Activated naive CD8-positive, alpha-beta T cell (primary cell): ENCODE measurements around the gene ACCS.

Experiments used
- H3K27ac Mint-ChIP-seq: one replicate; pipeline ENCODE4 v1.8.0; 2021; ENCODE audit warnings: mixed read lengths
- H3K27me3 Mint-ChIP-seq: one replicate; pipeline ENCODE4 v1.8.0; 2021; ENCODE audit warnings: mixed read lengths
- H3K36me3 Mint-ChIP-seq: one replicate; pipeline ENCODE4 v1.8.0; 2021; ENCODE audit warnings: mixed read lengths
- H3K4me1 Mint-ChIP-seq: one replicate; pipeline ENCODE4 v1.8.0; 2021; ENCODE audit warnings: low read depth, mixed read lengths
- H3K4me3 Mint-ChIP-seq: one replicate; pipeline ENCODE4 v1.8.0; 2021; ENCODE audit warnings: mild to moderate bottlenecking, mixed read lengths
- H3K9me3 Mint-ChIP-seq: one replicate; pipeline ENCODE4 v1.8.0; 2021; ENCODE audit warnings: low read depth, mixed read lengths

Gene ACCS

DNA sequence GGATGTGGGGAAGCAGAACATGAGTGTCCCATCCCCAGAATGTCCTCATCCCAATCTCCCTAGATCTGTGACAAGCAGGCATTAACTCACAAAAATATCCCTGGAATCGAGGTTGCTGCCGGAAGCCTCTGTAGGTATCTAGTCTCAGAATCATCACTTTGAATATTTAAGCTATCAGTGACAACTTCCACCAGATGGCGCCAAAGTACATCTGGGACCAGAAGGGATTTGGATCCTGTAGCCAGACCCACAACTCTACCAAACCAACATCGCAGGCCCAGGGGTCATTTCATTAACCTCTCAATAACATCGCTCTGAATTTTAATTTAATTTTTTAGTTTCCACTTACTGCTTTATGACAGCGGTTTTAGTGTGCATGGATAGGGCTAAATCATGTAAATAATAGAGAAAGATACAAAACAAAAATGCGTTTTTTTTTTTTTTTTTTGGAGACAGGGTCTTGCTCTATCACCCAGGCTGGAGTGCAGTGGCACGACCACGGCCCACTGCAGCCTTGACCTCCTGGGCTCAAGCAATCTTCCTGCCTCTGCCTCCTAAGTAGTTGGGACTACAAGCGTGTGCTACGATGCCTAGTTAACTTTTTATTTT, 28.3 kb downstream of the ACCS start:
- Mint-ChIP-seq H3K36me3 (no peaks in the 10 kb centered on the region), H3K4me1 (peaks cover 31% of the 10 kb centered on the region), H3K27ac (peak overlapping the region; percentile 56), H3K27me3 (no peaks in the 10 kb centered on the region), H3K9me3 (no peaks in the 10 kb centered on the region), H3K4me3 (peak overlapping the region; percentile 85)

- peak within 1 kb of the TSS; percentile 56 for H3K27ac Mint-ChIP-seq
- no peaks in the 10 kb centered on the region for H3K36me3 Mint-ChIP-seq
- H3K4me3 Mint-ChIP-seq = peak within 1 kb of the TSS; percentile 90
- H3K4me1 Mint-ChIP-seq = peaks cover 40% of the 10 kb centered on the region
- no peaks in the 10 kb centered on the region for H3K27me3 Mint-ChIP-seq
- H3K9me3 Mint-ChIP-seq = no peaks in the 10 kb centered on the region
Observed at GRCh38 chr11:44095506-44096359, 29.7 kb downstream of the ACCS start, which contains the start of gene EXT2. Gene EXT2 (plus strand): TSS chr11:44095678. CDS start chr11:44107713, 12,035 bp downstream.

DNA sequence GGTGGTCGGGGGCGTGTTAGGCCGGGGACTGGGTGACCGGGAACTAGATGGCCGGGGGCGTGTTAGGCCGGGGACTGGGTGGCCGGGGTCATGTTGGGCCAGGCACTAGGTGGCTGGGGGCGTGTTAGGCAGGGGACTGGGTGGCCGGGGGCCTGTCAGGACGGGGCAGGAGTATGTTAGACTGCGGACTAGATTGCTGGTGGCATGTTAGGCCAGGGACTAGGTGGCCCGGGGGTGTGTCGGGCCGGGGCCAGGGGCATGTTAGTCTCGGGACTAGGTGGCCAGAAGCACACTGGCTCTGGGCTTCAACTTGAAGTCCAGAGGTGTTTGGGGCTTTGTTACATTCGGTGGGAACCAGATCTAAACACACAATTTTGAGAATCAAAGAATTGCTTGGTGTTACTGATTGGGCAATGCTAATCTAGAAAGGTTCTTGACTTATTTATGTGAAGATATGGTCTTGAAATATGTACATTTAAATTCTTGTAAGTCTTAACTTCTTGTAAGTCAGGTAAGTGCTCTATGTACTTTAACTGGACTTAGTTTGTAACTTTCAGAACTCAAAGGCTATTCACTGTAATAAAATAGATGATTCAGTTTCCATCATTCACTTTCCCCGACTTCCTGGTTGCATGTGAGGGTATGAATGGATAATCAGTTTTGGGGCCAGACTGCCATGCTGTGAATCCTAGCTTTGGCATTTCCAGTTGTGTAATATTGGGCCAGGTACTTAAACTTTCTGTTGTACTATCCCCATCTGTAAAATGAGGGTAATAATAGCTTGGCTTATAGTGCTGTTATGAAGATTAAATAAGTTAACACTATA, 30.5 kb downstream of the ACCS start:
- H3K9me3 Mint-ChIP-seq = no peaks in the 10 kb centered on the region
- H3K4me1 Mint-ChIP-seq = peaks cover 48% of the 10 kb centered on the region
- no peaks in the 10 kb centered on the region for H3K27me3 Mint-ChIP-seq
- peak overlapping the region; percentile 56 for H3K27ac Mint-ChIP-seq
- H3K36me3 Mint-ChIP-seq = no peaks in the 10 kb centered on the region
- H3K4me3 Mint-ChIP-seq = peak overlapping the region; percentile 90

- peak overlapping the region; percentile 9 for H3K4me3 Mint-ChIP-seq
- no peaks in the 10 kb centered on the region for H3K9me3 Mint-ChIP-seq
- H3K27ac Mint-ChIP-seq = no peak overlapping the region
- H3K36me3 Mint-ChIP-seq = no peaks in the 10 kb centered on the region
- no peaks in the 10 kb centered on the region for H3K27me3 Mint-ChIP-seq
- peaks cover 59% of the 10 kb centered on the region for H3K4me1 Mint-ChIP-seq
Observed at GRCh38 chr11:44097821-44098220, 31.8 kb downstream of the ACCS start.

DNA sequence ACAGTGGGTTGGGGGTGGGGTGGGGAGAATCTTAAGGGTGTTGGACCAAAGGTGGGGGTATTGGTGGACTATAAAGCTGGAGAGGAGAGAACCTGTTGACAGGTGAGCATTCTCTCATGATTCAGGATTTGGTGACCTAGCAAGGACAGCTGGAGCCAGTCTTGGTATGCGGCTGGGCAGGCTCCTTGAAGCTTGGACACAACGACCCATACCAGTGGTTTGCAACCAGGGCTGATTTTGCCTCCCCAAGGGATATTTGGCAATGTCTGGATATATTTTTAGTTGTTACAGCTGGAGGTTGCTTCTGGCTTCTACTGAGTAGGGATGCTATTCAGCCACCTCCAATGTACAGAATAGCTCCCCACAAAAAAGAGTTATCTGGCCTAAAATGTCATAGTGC, 35.0 kb downstream of the ACCS start:
- Mint-ChIP-seq H3K27me3 (no peaks in the 10 kb centered on the region), H3K9me3 (no peaks in the 10 kb centered on the region), H3K4me3 (no peak overlapping the region), H3K4me1 (peaks cover 56% of the 10 kb centered on the region), H3K36me3 (no peaks in the 10 kb centered on the region), H3K27ac (no peak overlapping the region)

- H3K27ac Mint-ChIP-seq = peak overlapping the region; percentile 78
Observed at GRCh38 chr11:44104481-44105294, 38.6 kb downstream of the ACCS start.

GRCh38 chr11:44108260-44108659, 42.2 kb downstream of the ACCS start:
- Mint-ChIP-seq H3K4me3 (no peak overlapping the region), H3K36me3 (no peaks in the 10 kb centered on the region), H3K9me3 (no peaks in the 10 kb centered on the region), H3K27me3 (no peaks in the 10 kb centered on the region), H3K4me1 (peaks cover 15% of the 10 kb centered on the region), H3K27ac (no peak overlapping the region)

More at GRCh38 chr11:44104481-44105294, 38.6 kb downstream of the ACCS start:
- H3K36me3 Mint-ChIP-seq = no peaks in the 10 kb centered on the region
- H3K4me1 Mint-ChIP-seq = peaks cover 36% of the 10 kb centered on the region
- no peak overlapping the region for H3K4me3 Mint-ChIP-seq
- no peaks in the 10 kb centered on the region for H3K9me3 Mint-ChIP-seq
- H3K27me3 Mint-ChIP-seq = no peaks in the 10 kb centered on the region

DNA sequence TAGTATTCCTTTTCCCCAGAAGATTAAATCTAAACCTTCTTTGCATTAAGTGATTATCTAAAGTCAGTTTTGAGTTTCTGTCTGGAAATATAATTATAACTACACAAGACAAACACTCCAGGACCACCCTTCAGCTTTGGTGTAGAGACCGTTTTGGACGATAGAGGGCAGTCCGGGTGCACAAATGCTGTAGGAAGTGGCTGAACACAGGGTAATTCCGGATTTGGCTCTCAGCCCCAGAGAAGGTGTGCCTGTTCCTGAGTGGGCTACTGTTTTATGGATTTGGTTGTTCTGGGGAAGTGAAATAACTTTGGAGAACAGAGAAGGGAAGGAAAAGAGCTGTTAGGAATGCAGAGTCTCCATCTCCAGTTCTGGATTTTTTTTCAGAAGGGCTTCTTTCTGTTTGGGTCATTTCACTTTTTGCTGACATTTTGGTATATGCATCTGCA, 44.2 kb downstream of the ACCS start:
- H3K27me3 Mint-ChIP-seq = no peaks in the 10 kb centered on the region
- H3K4me1 Mint-ChIP-seq = peaks cover 6% of the 10 kb centered on the region
- no peaks in the 10 kb centered on the region for H3K9me3 Mint-ChIP-seq
- H3K27ac Mint-ChIP-seq = no peak overlapping the region
- peaks cover 6% of the 10 kb centered on the region for H3K36me3 Mint-ChIP-seq
- no peak overlapping the region for H3K4me3 Mint-ChIP-seq

GRCh38 chr11:44112091-44112821, 46.2 kb downstream of the ACCS start:
- H3K27me3 Mint-ChIP-seq = no peaks in the 10 kb centered on the region
- H3K27ac Mint-ChIP-seq = no peak overlapping the region
- no peak overlapping the region for H3K4me3 Mint-ChIP-seq
- no peaks in the 10 kb centered on the region for H3K9me3 Mint-ChIP-seq
- peaks cover 6% of the 10 kb centered on the region for H3K4me1 Mint-ChIP-seq
- peaks cover 19% of the 10 kb centered on the region for H3K36me3 Mint-ChIP-seq

DNA sequence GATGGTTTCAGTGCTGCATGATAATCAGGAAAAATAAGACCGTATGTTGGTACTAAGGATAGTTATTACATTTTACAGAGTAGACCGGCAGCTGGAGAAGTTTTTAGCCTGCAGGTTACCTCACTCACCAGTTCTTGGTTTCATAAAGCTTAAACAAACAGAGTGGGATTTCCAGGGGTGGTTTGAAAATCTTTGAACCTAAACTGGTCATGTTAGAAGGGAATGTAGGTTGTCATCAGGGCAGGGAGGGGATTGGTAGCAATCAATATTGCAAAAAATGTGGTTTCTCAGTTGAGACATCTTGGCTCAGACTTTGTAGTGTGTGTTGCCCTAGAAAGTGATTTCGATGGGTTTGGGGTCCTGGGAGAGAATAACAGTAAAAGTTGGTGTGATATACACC, 46.9 kb downstream of the ACCS start:
- H3K27ac Mint-ChIP-seq = no peak overlapping the region
- H3K27me3 Mint-ChIP-seq = no peaks in the 10 kb centered on the region
- H3K4me3 Mint-ChIP-seq = no peak overlapping the region
- H3K9me3 Mint-ChIP-seq = no peaks in the 10 kb centered on the region
- H3K4me1 Mint-ChIP-seq = peaks cover 6% of the 10 kb centered on the region
- H3K36me3 Mint-ChIP-seq = peaks cover 22% of the 10 kb centered on the region

- no peak overlapping the region for H3K4me3 Mint-ChIP-seq
- no peak overlapping the region for H3K27ac Mint-ChIP-seq
- H3K27me3 Mint-ChIP-seq = no peaks in the 10 kb centered on the region
- H3K36me3 Mint-ChIP-seq = peaks cover 22% of the 10 kb centered on the region
- peaks cover 6% of the 10 kb centered on the region for H3K4me1 Mint-ChIP-seq
- H3K9me3 Mint-ChIP-seq = no peaks in the 10 kb centered on the region
Observed at GRCh38 chr11:44113572-44113971, 47.5 kb downstream of the ACCS start.

DNA sequence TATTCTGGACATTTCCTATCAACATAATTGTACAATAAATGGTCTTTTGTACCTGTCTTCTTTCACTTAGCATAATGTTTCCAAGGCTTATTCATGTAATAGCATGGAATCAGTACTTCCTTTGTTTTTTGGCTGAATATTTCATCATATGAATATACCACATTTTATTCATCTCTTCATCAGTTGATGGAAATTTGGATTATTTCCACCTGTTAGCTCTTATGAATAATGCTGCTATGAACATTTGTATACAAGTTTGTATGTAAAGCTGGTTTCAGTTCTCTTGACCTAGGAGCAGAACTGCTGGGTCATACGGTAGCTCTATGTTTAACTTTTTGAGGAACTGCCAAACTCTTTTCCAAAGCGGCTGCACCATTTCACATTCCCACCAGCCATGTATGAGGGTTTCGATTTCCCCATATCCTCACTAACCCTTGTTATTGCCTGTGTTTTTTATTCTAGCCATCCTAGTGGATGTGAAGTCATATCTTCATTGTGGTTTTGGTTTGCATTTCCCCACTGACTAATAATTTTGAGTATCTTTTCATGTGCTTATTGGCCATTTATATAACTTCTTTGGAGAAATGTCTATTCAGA, 50.3 kb downstream of the ACCS start:
- no peaks in the 10 kb centered on the region for H3K9me3 Mint-ChIP-seq
- H3K27ac Mint-ChIP-seq = no peak overlapping the region
- H3K4me1 Mint-ChIP-seq = no peaks in the 10 kb centered on the region
- H3K36me3 Mint-ChIP-seq = peaks cover 25% of the 10 kb centered on the region
- H3K27me3 Mint-ChIP-seq = no peaks in the 10 kb centered on the region
- no peak overlapping the region for H3K4me3 Mint-ChIP-seq

DNA sequence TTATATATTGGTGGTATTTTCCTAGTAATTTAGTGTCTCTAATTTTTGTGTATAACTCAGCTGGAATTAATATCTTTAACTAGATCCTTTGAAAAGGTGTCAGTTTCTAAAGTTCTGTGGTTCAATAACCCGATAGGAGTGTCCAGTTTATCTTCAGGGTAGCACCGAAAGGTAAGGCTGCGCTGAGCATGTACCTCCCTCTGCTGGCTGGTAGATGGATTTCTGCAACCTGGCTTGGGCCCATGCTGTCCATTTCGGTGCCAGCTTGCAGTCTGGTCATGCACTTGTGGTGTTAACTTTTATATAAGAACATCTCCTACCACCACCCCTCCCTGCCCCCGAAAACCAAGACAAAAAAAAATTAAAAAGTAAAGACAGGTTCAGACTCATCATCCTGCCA, 54.1 kb downstream of the ACCS start:
- Mint-ChIP-seq H3K4me1 (no peaks in the 10 kb centered on the region), H3K4me3 (no peak overlapping the region), H3K9me3 (no peaks in the 10 kb centered on the region), H3K27ac (no peak overlapping the region), H3K36me3 (peaks cover 33% of the 10 kb centered on the region), H3K27me3 (no peaks in the 10 kb centered on the region)
